ENCODE measurements around the gene LRPAP1. TPM values are rescaled to one million over a fixed set of nuclear protein-coding genes. Genes with fewer than 3 reads are reported as not detected.
"Not testable (repeated sequence)": the region's sequence is repeated elsewhere in the genome, so short reads cannot be mapped to it uniquely, and the experiment has no call there.

LRPAP1 gene
- total and polyA plus RNA-seq, 2 donors = 52.5 to 67.7 TPM

GRCh38 chr4:3512279-3512678 lies 19.9 kb downstream of the LRPAP1 start:
- DNase-seq (ENCODE audit: low read depth in 6 of 9, low spot score in 9 of 9) = no peak
- Histone ChIP-seq H3K4me3 (ENCODE audit: low read length in 2 of 2) (no peak overlapping the region), H3K27me3 (ENCODE audit: control insufficient read depth in 2 of 2, insufficient read depth in 1 of 2, low read length in 1 of 2) (no peaks in the 10 kb centered on the region), H3K27ac (ENCODE audit: low read depth in 1 of 2, low read length in 1 of 2) (no peak overlapping the region), H3K4me1 (ENCODE audit: control insufficient read depth in 2 of 2, insufficient read depth in 2 of 2, low read length in 2 of 2) (no peaks in the 10 kb centered on the region), H3K36me3 (ENCODE audit: control insufficient read depth in 2 of 2, insufficient read depth in 2 of 2, low read length in 1 of 2) (peaks cover 61 to 82% of the 10 kb centered on the region in 2 donors), H3K9me3 (ENCODE audit: control insufficient read depth in 2 of 2, insufficient read depth in 1 of 2, low read length in 1 of 2) (peaks cover 0 to 2% of the 10 kb centered on the region in 2 donors)
- WGBS = 98% methylated on average over 13 of the region's 13 CpGs

DNA sequence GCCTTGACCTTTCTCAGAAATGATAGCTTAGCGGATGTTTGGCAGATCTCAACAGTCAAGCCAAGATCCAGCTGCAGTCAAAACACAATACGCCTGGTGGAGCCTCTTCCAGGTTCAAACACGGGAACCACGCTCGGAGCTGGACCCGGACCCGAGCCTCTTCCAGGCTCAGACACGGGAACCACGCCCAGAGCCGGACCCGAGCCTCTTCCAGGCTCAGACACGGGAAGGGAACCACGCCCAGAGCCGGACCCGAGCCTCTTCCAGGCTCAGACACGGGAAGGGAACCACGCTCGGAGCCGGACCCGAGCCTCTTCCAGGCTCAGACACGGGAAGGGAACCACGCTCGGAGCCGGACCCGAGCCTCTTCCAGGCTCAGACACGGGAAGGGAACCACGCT lies 20.6 kb downstream of the LRPAP1 start:
- H3K27ac ChIP-seq (ENCODE audit: low read depth in 1 of 2, low read length in 1 of 2); H3K4me3 ChIP-seq (ENCODE audit: low read length in 2 of 2); DNase-seq (ENCODE audit: low read depth in 6 of 9, low spot score in 9 of 9); H3K4me1 ChIP-seq (ENCODE audit: control insufficient read depth in 2 of 2, insufficient read depth in 2 of 2, low read length in 2 of 2); H3K27me3 ChIP-seq (ENCODE audit: control insufficient read depth in 2 of 2, insufficient read depth in 1 of 2, low read length in 1 of 2); H3K9me3 ChIP-seq (ENCODE audit: control insufficient read depth in 2 of 2, insufficient read depth in 1 of 2, low read length in 1 of 2): not testable (repeated sequence)
- peaks cover 61 to 78% of the 10 kb centered on the region in 2 donors for H3K36me3 ChIP-seq (ENCODE audit: control insufficient read depth in 2 of 2, insufficient read depth in 2 of 2, low read length in 1 of 2)
- over 99% methylated on average over 21 of the region's 27 CpGs for WGBS

- peaks cover 59 to 74% of the 10 kb centered on the region in 2 donors for H3K36me3 ChIP-seq (ENCODE audit: control insufficient read depth in 2 of 2, insufficient read depth in 2 of 2, low read length in 1 of 2)
- H3K4me3 ChIP-seq (ENCODE audit: low read length in 2 of 2) = no peak overlapping the region
- H3K27me3 ChIP-seq (ENCODE audit: control insufficient read depth in 2 of 2, insufficient read depth in 1 of 2, low read length in 1 of 2) = no peaks in the 10 kb centered on the region
- 97% methylated on average over 6 of the region's 6 CpGs for WGBS
- no peaks in the 10 kb centered on the region for H3K4me1 ChIP-seq (ENCODE audit: control insufficient read depth in 2 of 2, insufficient read depth in 2 of 2, low read length in 2 of 2)
- no peak overlapping the region for H3K27ac ChIP-seq (ENCODE audit: low read depth in 1 of 2, low read length in 1 of 2)
- no peak for DNase-seq (ENCODE audit: low read depth in 6 of 9, low spot score in 9 of 9)
- peaks cover 0 to 2% of the 10 kb centered on the region in 2 donors for H3K9me3 ChIP-seq (ENCODE audit: control insufficient read depth in 2 of 2, insufficient read depth in 1 of 2, low read length in 1 of 2)
Measured at GRCh38 chr4:3511187-3511586, 21.0 kb downstream of the LRPAP1 start.

DNA sequence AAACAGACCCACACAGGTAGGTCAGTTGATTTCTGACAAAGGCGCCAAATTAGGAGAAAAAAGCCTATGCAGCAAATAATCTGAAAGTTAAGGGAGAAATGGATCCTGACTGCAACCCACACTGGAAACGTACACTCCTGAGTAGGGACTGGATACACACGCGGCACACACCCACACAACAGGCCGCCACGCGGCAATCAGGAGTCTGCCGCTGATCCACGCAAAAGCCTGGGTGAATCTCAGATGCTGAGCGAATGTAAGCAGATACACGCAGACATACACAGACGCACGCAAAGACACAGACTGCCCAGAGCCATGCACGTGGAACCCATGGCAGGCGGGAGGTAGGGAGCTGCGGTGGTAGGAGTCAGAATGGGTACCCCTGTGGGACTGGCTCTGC lies 21.7 kb downstream of the LRPAP1 start:
- H3K27ac ChIP-seq (ENCODE audit: low read depth in 1 of 2, low read length in 1 of 2) = no peak overlapping the region
- peaks cover 58 to 68% of the 10 kb centered on the region in 2 donors for H3K36me3 ChIP-seq (ENCODE audit: control insufficient read depth in 2 of 2, insufficient read depth in 2 of 2, low read length in 1 of 2)
- no peaks in the 10 kb centered on the region for H3K4me1 ChIP-seq (ENCODE audit: control insufficient read depth in 2 of 2, insufficient read depth in 2 of 2, low read length in 2 of 2)
- 98% methylated on average over 16 of the region's 16 CpGs for WGBS
- H3K9me3 ChIP-seq (ENCODE audit: control insufficient read depth in 2 of 2, insufficient read depth in 1 of 2, low read length in 1 of 2) = peaks cover 0 to 2% of the 10 kb centered on the region in 2 donors
- DNase-seq (ENCODE audit: low read depth in 6 of 9, low spot score in 9 of 9) = no peak
- H3K4me3 ChIP-seq (ENCODE audit: low read length in 2 of 2) = no peak overlapping the region
- no peaks in the 10 kb centered on the region for H3K27me3 ChIP-seq (ENCODE audit: control insufficient read depth in 2 of 2, insufficient read depth in 1 of 2, low read length in 1 of 2)

DNA sequence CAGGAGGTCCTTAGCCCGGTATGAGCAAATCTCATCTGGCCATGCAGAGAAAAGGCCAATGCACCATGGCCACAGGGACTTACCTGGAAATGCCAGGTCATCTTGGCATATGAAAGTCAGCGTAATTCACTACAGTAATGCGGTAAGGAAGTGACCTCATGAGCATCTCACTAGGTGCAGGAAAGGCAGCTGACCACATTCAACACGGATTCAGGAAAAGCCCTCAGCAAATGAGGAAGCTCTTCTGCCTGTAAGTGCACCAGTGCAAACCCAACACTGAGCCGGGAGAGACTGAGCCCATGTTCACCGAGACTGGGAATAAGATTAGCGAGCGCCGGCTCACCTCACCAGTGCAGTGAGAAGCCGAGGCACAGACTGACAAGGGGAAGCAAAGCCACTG lies 23.7 kb downstream of the LRPAP1 start:
- Histone ChIP-seq H3K27ac (ENCODE audit: low read depth in 1 of 2, low read length in 1 of 2) (no peak overlapping the region), H3K9me3 (ENCODE audit: control insufficient read depth in 2 of 2, insufficient read depth in 1 of 2, low read length in 1 of 2) (peaks cover 0 to 2% of the 10 kb centered on the region in 2 donors), H3K4me3 (ENCODE audit: low read length in 2 of 2) (no peak overlapping the region), H3K36me3 (ENCODE audit: control insufficient read depth in 2 of 2, insufficient read depth in 2 of 2, low read length in 1 of 2) (peaks cover 49 to 64% of the 10 kb centered on the region in 2 donors), H3K4me1 (ENCODE audit: control insufficient read depth in 2 of 2, insufficient read depth in 2 of 2, low read length in 2 of 2) (no peaks in the 10 kb centered on the region), H3K27me3 (ENCODE audit: control insufficient read depth in 2 of 2, insufficient read depth in 1 of 2, low read length in 1 of 2) (no peaks in the 10 kb centered on the region)
- WGBS = 63% methylated on average over 10 of the region's 10 CpGs
- no peak for DNase-seq (ENCODE audit: low read depth in 6 of 9, low spot score in 9 of 9)

DNA sequence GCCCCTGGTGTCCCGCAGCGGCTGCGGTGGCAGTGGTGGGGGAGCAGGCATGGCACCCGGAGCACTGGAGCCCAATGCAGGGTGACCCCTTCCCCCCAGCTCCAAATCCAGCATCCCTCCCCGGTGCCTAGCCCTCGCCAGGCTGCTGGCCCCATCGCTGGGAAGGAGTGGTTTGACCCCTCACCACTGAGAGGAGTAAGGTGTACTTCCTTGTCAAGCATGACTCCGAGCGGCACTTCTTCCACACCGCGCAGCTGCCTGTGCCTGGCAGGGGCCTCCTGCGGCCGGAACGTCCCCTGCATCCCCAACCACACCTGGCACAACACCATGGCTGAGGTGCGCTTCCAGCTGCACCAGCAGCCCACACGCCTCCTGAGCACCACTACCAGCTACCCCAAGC lies 27.0 kb downstream of the LRPAP1 start:
- H3K36me3 ChIP-seq (ENCODE audit: control insufficient read depth in 2 of 2, insufficient read depth in 2 of 2, low read length in 1 of 2) = peaks cover 33 to 65% of the 10 kb centered on the region in 2 donors
- DNase-seq (ENCODE audit: low read depth in 6 of 9, low spot score in 9 of 9) = no peak

DNA sequence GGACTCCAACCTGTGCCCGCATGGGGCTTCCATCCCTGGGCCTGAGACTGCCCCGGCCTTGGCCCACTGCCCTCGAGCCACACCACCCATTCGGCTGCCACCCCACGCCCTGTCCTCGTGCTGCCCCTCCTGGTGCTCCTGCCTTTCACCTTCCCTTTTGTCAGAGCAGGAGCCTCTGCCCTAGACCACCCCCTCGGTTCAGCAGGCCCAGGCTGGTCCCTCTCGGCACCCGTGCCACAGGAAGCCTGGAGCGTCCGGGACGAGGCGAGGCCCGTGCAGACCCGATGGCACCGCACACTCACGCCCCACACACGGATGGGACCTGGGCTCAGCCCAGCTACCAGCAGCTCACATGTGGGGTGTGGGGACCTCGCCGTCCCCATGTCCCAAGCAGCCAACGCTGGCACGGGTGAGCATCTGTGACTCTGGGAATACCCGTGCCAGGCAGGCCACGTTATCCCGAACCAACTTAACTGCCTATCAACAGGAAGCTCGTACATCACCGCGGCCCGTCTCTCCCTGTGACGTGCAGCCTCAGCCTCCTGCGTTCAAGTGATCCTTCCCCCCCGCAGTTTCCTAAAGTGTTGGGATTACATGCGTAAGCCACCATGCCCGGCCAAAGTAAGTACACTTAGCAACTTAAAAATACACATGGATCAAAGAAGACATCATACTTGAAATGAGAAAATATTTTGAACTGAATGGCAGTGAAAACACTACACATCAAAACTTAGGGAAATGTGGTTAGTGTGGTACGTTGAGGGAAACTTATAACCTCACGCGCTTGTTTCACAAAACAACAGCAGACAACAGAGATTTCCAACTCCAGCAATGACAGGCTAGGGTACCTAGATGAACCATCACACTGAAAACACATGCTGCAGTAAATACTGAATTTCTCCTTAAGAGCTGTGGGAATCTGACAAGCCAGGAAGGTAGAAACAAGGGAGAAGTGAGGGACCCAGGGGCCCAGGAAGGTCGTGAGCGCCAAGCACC lies 29.0 kb downstream of the LRPAP1 start:
- no peaks in the 10 kb centered on the region for H3K4me1 ChIP-seq (ENCODE audit: control insufficient read depth in 2 of 2, insufficient read depth in 2 of 2, low read length in 2 of 2)
- H3K36me3 ChIP-seq (ENCODE audit: control insufficient read depth in 2 of 2, insufficient read depth in 2 of 2, low read length in 1 of 2) = peaks cover 26 to 53% of the 10 kb centered on the region in 2 donors
- H3K27ac ChIP-seq (ENCODE audit: low read depth in 1 of 2, low read length in 1 of 2) = no peak overlapping the region
- H3K4me3 ChIP-seq (ENCODE audit: low read length in 2 of 2) = no peak overlapping the region
- 97% methylated on average over 39 of the region's 39 CpGs for WGBS
- no peak for DNase-seq (ENCODE audit: low read depth in 6 of 9, low spot score in 9 of 9)
- H3K27me3 ChIP-seq (ENCODE audit: control insufficient read depth in 2 of 2, insufficient read depth in 1 of 2, low read length in 1 of 2) = no peaks in the 10 kb centered on the region
- no peaks in the 10 kb centered on the region for H3K9me3 ChIP-seq (ENCODE audit: control insufficient read depth in 2 of 2, insufficient read depth in 1 of 2, low read length in 1 of 2)

More for the DNA sequence above, 27.0 kb downstream of the LRPAP1 start:
- H3K9me3 ChIP-seq (ENCODE audit: control insufficient read depth in 2 of 2, insufficient read depth in 1 of 2, low read length in 1 of 2) = no peaks in the 10 kb centered on the region
- H3K27me3 ChIP-seq (ENCODE audit: control insufficient read depth in 2 of 2, insufficient read depth in 1 of 2, low read length in 1 of 2) = no peaks in the 10 kb centered on the region
- no peak overlapping the region for H3K27ac ChIP-seq (ENCODE audit: low read depth in 1 of 2, low read length in 1 of 2)
- H3K4me3 ChIP-seq (ENCODE audit: low read length in 2 of 2) = no peak overlapping the region
- WGBS = 99% methylated on average over 16 of the region's 16 CpGs
- H3K4me1 ChIP-seq (ENCODE audit: control insufficient read depth in 2 of 2, insufficient read depth in 2 of 2, low read length in 2 of 2) = no peaks in the 10 kb centered on the region

DNA sequence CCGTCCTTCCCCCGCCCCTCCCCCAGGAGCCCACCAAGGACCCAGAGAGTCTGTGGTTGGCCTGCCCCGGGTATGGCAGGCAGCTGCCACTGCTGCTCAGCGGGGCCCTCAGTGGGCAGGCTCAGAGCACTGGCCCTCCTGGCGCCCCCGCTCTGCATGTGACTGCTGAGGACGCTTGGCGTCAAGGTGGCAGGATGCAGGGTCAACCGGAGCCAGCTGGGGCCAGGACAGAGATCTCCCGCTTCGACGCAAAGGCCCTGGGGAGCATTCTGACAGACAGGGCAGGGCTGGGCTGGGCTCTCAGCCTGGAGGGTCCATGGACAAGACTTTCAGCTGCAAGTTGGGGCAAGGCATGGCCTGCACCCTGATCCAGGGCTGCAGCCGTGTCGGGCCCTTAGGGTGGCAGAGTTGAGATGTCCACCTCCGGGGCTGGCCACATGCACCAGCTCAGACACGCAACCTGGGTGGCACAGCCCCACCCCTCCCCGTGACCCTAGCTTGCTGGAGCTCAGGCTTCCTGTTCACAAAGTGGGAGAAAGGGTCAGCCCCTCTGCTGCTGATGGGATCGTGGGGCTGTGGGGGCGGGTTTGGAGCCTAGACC lies 30.3 kb downstream of the LRPAP1 start:
- Histone ChIP-seq H3K4me3 (ENCODE audit: low read length in 2 of 2) (no peak overlapping the region), H3K27me3 (ENCODE audit: control insufficient read depth in 2 of 2, insufficient read depth in 1 of 2, low read length in 1 of 2) (no peaks in the 10 kb centered on the region), H3K36me3 (ENCODE audit: control insufficient read depth in 2 of 2, insufficient read depth in 2 of 2, low read length in 1 of 2) (peaks cover 21 to 48% of the 10 kb centered on the region in 2 donors), H3K27ac (ENCODE audit: low read depth in 1 of 2, low read length in 1 of 2) (no peak overlapping the region), H3K9me3 (ENCODE audit: control insufficient read depth in 2 of 2, insufficient read depth in 1 of 2, low read length in 1 of 2) (no peaks in the 10 kb centered on the region), H3K4me1 (ENCODE audit: control insufficient read depth in 2 of 2, insufficient read depth in 2 of 2, low read length in 2 of 2) (no peaks in the 10 kb centered on the region)
- no peak for DNase-seq (ENCODE audit: low read depth in 6 of 9, low spot score in 9 of 9)
- 96% methylated on average over 19 of the region's 19 CpGs for WGBS

Data from thymus (tissue), 11 donors.